ENCODE data around the gene RERE. TPM values are rescaled to one million over a fixed set of nuclear protein-coding genes. Genes with fewer than 3 reads are reported as not detected.

RERE gene
- total and polyA plus RNA-seq, 11 donors, result 53.5 to 236 (median 121) TPM

DNA sequence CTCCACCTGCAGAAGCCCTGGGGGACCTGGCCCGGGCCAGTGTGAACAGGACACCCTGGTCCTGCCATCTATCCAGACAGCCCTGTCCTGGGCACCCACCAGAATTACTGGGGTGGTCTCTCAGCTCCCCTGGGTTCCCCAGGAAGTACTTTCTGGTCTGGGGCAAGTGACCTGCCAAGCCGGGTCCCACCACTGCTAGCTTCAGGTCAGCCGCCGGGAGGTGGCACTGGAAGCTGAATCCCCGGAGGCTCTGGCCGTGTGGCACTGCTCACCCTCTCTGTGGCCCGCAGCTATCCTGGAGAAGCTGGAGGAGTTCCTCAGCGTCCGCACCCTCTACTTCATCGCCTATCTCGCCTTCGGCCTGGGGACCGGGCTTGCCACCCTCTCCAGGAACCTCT is 478.2 kb downstream of the RERE start:
- intact Hi-C loops (cut with DNase I), result no loop called here
- 91 to 96% (median 93%) methylated on average over 12 to 13 of the region's 13 CpGs for WGBS, 4 donors
- Histone ChIP-seq H3K4me3 (no peak overlapping the region), H3K27ac (no peak overlapping the region), H3K27me3 (no peaks in the 10 kb centered on the region), H3K9me3 (no peaks in the 10 kb centered on the region), H3K4me1 (peaks cover 0 to 13% (median 2%) of the 10 kb centered on the region in 12 donors), H3K36me3 (peaks cover 0 to 18% (median 0%) of the 10 kb centered on the region in 9 donors)
- TF ChIP-seq, protein P1, sequence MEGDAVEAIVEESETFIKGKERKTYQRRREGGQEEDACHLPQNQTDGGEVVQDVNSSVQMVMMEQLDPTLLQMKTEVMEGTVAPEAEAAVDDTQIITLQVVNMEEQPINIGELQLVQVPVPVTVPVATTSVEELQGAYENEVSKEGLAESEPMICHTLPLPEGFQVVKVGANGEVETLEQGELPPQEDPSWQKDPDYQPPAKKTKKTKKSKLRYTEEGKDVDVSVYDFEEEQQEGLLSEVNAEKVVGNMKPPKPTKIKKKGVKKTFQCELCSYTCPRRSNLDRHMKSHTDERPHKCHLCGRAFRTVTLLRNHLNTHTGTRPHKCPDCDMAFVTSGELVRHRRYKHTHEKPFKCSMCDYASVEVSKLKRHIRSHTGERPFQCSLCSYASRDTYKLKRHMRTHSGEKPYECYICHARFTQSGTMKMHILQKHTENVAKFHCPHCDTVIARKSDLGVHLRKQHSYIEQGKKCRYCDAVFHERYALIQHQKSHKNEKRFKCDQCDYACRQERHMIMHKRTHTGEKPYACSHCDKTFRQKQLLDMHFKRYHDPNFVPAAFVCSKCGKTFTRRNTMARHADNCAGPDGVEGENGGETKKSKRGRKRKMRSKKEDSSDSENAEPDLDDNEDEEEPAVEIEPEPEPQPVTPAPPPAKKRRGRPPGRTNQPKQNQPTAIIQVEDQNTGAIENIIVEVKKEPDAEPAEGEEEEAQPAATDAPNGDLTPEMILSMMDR (IDR thresholded peaks at IDR 0.05), result no peak
- no peak for TF ChIP-seq POLR2A (IDR thresholded peaks at IDR 0.05)
- DNase-seq (peak in 1 of 5 donors; percentile 49), ATAC-seq (no peak)

DNA sequence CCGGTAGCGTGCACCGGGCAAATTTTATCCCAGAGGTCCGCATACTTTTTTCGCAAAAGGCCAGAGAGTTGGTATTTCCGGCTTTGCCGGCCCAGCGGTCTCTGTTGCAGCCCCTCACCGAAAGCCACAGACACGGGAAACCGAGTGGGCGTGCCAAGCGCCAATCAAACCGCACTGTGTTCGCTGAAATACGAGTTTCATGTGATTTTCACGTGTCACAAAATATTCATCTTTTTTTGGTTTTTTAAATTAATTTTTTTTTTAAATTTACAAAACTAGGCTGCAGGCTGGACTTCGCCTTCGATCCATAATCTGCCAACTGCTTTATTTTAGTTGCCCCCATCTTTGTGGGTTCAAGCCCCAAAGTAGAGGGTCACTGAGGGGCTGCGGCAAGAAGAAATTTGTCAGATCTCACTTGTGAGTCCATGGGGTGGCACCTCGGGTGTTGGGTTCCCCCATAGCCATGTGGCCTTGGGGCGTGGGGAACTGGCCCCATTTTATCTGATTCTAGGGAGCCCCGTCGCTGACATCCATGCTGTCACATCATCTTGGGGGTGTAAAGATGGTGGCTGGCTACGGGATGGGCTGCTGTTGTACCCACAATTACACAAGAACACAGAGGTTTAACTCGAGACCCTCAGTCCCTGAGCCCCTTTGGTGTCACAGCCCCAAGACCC is 478.8 kb downstream of the RERE start:
- TF ChIP-seq, protein P1 (IDR thresholded peaks at IDR 0.05), result no peak
- TF ChIP-seq POLR2A (IDR thresholded peaks at IDR 0.05), result no peak
- Histone ChIP-seq H3K4me1 (peaks cover 0 to 9% (median under 1%) of the 10 kb centered on the region in 12 donors), H3K9me3 (no peaks in the 10 kb centered on the region), H3K27ac (no peak overlapping the region), H3K36me3 (peaks cover 0 to 18% (median 0%) of the 10 kb centered on the region in 9 donors), H3K4me3 (no peak overlapping the region), H3K27me3 (no peaks in the 10 kb centered on the region)
- ATAC-seq, result no peak
- intact Hi-C loops (cut with DNase I), result no loop called here
- DNase-seq, result peak in 1 of 5 donors; percentile 42
- WGBS, 4 donors, result 95 to 97% (median 95%) methylated on average over 26 of the region's 26 CpGs

DNA sequence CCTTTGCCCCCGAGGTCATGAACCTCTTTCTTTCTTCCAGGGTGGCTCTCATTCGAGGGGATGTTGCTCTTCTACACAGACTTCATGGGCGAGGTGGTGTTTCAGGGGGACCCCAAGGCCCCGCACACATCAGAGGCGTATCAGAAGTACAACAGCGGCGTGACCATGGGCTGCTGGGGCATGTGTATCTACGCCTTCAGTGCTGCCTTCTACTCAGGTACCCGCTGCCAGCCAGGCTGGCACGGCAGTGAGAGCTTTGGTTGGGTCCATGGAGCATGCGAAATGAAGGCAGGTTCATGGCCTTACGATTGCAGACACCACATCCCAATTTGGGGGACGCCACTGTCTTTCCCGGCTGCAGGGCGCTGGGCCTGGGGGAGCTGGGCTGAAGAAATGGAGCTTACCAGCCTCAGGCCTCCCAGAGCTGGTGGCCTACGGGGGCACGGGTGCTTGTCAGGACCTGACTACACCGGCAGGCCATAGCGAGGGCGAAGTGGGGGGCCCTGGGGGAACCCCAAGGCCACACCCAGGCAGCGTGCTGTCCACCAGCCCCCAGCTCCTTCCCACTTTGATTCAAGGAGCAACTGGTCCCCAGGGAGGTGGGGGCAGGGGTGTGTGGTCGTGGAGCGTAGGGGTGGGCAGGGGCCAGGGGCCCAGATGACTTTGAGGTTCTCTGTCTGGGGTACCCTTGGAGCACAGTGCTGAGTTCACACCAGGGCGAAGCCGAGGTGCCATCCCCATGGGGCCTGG is 479.5 kb downstream of the RERE start:
- H3K27me3 ChIP-seq, result no peaks in the 10 kb centered on the region
- WGBS, 4 donors, result 95 to 97% (median 96%) methylated on average over 23 to 25 of the region's 25 CpGs
- intact Hi-C loops (cut with DNase I), result no loop called here
- H3K4me1 ChIP-seq, result peaks cover 0 to 2% (median 0%) of the 10 kb centered on the region in 12 donors
- no peak for ATAC-seq
- peak in 2 of 5 donors; percentile 24 to 28 for DNase-seq
- TF ChIP-seq, protein P1 (IDR thresholded peaks at IDR 0.05), result no peak
- no peak for TF ChIP-seq POLR2A (IDR thresholded peaks at IDR 0.05)
- no peak overlapping the region for H3K4me3 ChIP-seq
- H3K27ac ChIP-seq, result no peak overlapping the region
- H3K36me3 ChIP-seq, result peaks cover 0 to 18% (median 0%) of the 10 kb centered on the region in 9 donors
- no peaks in the 10 kb centered on the region for H3K9me3 ChIP-seq

DNA sequence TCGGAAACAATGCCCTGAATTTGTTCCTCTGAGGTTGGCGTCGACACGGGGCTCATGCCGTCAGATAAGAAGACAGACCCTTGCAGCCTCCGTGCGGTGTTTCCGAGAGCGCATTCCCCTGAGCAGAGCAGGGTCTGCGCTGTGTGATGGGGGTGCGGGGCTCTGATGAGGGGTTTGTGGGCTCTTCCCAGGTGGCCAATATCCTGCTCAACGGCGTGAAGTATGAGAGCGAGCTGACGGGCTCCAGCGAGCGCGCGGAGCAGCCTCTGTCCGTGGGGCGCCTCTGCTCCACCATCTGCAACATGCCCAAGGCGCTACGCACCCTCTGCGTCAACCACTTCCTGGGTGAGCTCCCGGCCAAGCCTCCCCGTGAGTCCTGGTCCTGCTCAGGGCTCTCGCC is 482.2 kb downstream of the RERE start:
- no peak overlapping the region for H3K27ac ChIP-seq
- WGBS, 4 donors, result 85 to 94% (median 91%) methylated on average over 15 to 27 of the region's 27 CpGs
- intact Hi-C loops (cut with DNase I), result no loop called here
- TF ChIP-seq, protein P1 (IDR thresholded peaks at IDR 0.05), result no peak
- TF ChIP-seq POLR2A (IDR thresholded peaks at IDR 0.05), result no peak
- H3K27me3 ChIP-seq, result no peaks in the 10 kb centered on the region
- H3K4me1 ChIP-seq, result no peaks in the 10 kb centered on the region
- peaks cover 0 to 18% (median 0%) of the 10 kb centered on the region in 9 donors for H3K36me3 ChIP-seq
- no peak overlapping the region for H3K4me3 ChIP-seq
- ATAC-seq, result no peak
- H3K9me3 ChIP-seq, result no peaks in the 10 kb centered on the region
- peak in 2 of 5 donors; percentile 17 to 48 for DNase-seq

Measured in heart left ventricle (tissue), 16 donors.